ENCODE results near the gene CD207. TPM values are rescaled to one million over a fixed set of nuclear protein-coding genes. Genes with fewer than 3 reads are reported as not detected.

Gene CD207
- total and polyA plus RNA-seq, 4 experiments from 2014 or later, result not detected

Other genes with a start within 250 kb of the CD207 start
- 1 to 10 TPM in 1 of 2 experiments, under 1 TPM in 1; 0.94 to 1.1 TPM for gene ADD2, start 67.6 kb downstream of the CD207 start, total RNA-seq
- gene ADD2, start 67.6 kb downstream of the CD207 start, polyA plus RNA-seq, result under 1 TPM in 1 of 2 donors, not detected in 1; 0.41 TPM
- gene FIGLA, start 45.2 kb downstream of the CD207 start, total RNA-seq, result not detected
- not detected for gene FIGLA, start 45.2 kb downstream of the CD207 start, polyA plus RNA-seq
- not detected for gene CLEC4F, start 15.2 kb downstream of the CD207 start, total RNA-seq
- gene CLEC4F, start 15.2 kb downstream of the CD207 start, polyA plus RNA-seq, result not detected
- gene VAX2, start 64.8 kb upstream of the CD207 start, total RNA-seq, result not detected
- not detected for gene VAX2, start 64.8 kb upstream of the CD207 start, polyA plus RNA-seq
- not detected for gene ATP6V1B1, start 100.1 kb upstream of the CD207 start, total RNA-seq
- not detected for gene ATP6V1B1, start 100.1 kb upstream of the CD207 start, polyA plus RNA-seq
- gene ANKRD53, start 142.8 kb upstream of the CD207 start, total RNA-seq, result under 1 TPM in 1 of 2 experiments, not detected in 1; 0.20 TPM
- not detected for gene ANKRD53, start 142.8 kb upstream of the CD207 start, polyA plus RNA-seq
- 10 to 100 TPM; 61.1 to 70.0 TPM for gene TEX261, start 159.1 kb upstream of the CD207 start, total RNA-seq
- gene TEX261, start 159.1 kb upstream of the CD207 start, polyA plus RNA-seq, result 10 to 100 TPM; 39.6 to 43.0 TPM
- gene NAGK, start 232.8 kb upstream of the CD207 start, total RNA-seq, result 100 to 1,000 TPM; 161 to 167 TPM
- gene NAGK, start 232.8 kb upstream of the CD207 start, polyA plus RNA-seq, result 10 to 100 TPM; 73.8 to 82.4 TPM

Measured in CD4-positive, alpha-beta memory T cell (primary cell).